Measurements from ENCODE around the gene CACNA1S.

Gene CACNA1S

DNA sequence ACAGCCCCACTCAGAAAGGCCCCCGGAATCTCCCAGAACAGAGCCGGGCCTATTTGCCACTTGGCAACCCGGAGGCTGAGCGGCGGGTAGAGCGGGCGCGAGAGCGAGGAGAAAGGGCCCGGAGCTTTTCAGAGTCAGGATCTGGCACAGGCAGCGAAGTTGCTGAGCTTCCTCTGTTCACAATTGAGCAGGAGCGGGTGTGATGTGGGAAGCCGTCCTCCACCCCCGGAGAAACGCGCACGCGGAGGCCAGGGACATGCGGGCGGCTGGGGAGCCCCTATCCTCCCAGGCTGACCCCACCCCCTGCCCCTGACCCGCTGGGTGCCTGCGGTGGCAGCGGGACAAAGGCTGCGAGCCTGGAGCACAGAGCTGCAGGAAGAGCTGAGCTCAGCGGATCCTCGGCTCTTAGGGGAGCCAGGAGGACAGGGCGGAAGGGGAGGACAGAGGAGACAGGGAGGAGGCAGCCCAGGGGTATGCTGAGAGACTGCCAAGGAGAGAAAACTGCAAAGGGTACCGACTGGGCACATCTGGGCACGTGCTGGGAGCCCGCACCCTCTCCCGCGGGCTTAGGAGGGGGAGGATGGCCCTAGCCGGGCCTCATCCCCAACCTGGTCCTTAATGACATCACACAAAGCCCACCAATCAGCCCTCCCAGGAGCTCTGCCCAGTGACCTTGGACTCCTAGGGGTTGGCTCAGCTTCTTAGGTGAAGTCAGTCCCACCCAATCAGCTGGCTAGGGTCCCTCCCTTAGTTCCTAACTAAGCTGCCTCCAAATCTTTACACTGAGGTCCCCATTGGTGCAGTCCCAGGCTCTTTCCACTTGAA lies 98.0 kb downstream of the CACNA1S start:
- Histone ChIP-seq H2AFZ (ENCODE audit: low read length) (no peak overlapping the region), H3K9me2 (replicated peaks; ENCODE audit: insufficient read depth, low read length) (no peaks in the 10 kb centered on the region), H3K27me3 (replicated peaks; ENCODE audit: insufficient read depth, low read length) (no peaks in the 10 kb centered on the region), H3K4me1 (ENCODE audit: low read length) (peaks cover 15% of the 10 kb centered on the region), H3K4me3 (ENCODE audit: low read length) (no peak overlapping the region), H3K36me3 (replicated peaks; ENCODE audit: insufficient read depth, low read length) (no peaks in the 10 kb centered on the region; the same call in 1 of the 2 replicates), H3K27ac (ENCODE audit: low read length) (no peak overlapping the region), H3K9me3 (replicated peaks; ENCODE audit: insufficient read depth, low read length) (no peaks in the 10 kb centered on the region), H3F3A (ENCODE audit: insufficient read depth, low read length) (peaks cover 2% of the 10 kb centered on the region; the same call in 1 of the 2 replicates), H4K20me1 (ENCODE audit: insufficient read depth, low read length) (peaks cover 4% of the 10 kb centered on the region; the same call in 1 of the 2 replicates), H3K79me2 (ENCODE audit: low read length) (peaks cover 100% of the 10 kb centered on the region), H3K9ac (ENCODE audit: low read length) (no peak overlapping the region), H3K4me2 (ENCODE audit: low read depth, low read length) (no peak overlapping the region)
- no peak for DNase-seq
- no peak for TF ChIP-seq CTCF (IDR thresholded peaks at IDR 0.05; ENCODE audit: low read length)
- no peak for TF ChIP-seq EZH2phosphoT487 (IDR thresholded peaks at IDR 0.05; ENCODE audit: low read length)
- no peak for TF ChIP-seq EZH2 (optimal IDR thresholded peaks at IDR 0.05; ENCODE audit: low read depth, low read length)

- no peak for DNase-seq
- H3F3A ChIP-seq (ENCODE audit: insufficient read depth, low read length) = no peaks in the 10 kb centered on the region
- H3K9me3 ChIP-seq (replicated peaks; ENCODE audit: insufficient read depth, low read length) = no peaks in the 10 kb centered on the region
- H4K20me1 ChIP-seq (ENCODE audit: insufficient read depth, low read length) = peaks cover 4% of the 10 kb centered on the region; the same call in 1 of the 2 replicates
- H3K36me3 ChIP-seq (replicated peaks; ENCODE audit: insufficient read depth, low read length) = no peaks in the 10 kb centered on the region; the same call in 1 of the 2 replicates
- H3K4me3 ChIP-seq (ENCODE audit: low read length) = no peak overlapping the region
- peaks cover 3% of the 10 kb centered on the region for H3K4me1 ChIP-seq (ENCODE audit: low read length)
- no peaks in the 10 kb centered on the region for H3K9me2 ChIP-seq (replicated peaks; ENCODE audit: insufficient read depth, low read length)
- H2AFZ ChIP-seq (ENCODE audit: low read length) = no peak overlapping the region
- no peak overlapping the region for H3K9ac ChIP-seq (ENCODE audit: low read length)
- no peak overlapping the region for H3K4me2 ChIP-seq (ENCODE audit: low read depth, low read length)
- TF ChIP-seq EZH2 (optimal IDR thresholded peaks at IDR 0.05; ENCODE audit: low read depth, low read length) = no peak
- TF ChIP-seq CTCF (IDR thresholded peaks at IDR 0.05; ENCODE audit: low read length) = no peak
- no peak for TF ChIP-seq EZH2phosphoT487 (IDR thresholded peaks at IDR 0.05; ENCODE audit: low read length)
- no peak overlapping the region for H3K27ac ChIP-seq (ENCODE audit: low read length)
- H3K79me2 ChIP-seq (ENCODE audit: low read length) = peaks cover 100% of the 10 kb centered on the region
- no peaks in the 10 kb centered on the region for H3K27me3 ChIP-seq (replicated peaks; ENCODE audit: insufficient read depth, low read length)
Measured at GRCh38 chr1:201013031-201013485, 99.2 kb downstream of the CACNA1S start.

DNA sequence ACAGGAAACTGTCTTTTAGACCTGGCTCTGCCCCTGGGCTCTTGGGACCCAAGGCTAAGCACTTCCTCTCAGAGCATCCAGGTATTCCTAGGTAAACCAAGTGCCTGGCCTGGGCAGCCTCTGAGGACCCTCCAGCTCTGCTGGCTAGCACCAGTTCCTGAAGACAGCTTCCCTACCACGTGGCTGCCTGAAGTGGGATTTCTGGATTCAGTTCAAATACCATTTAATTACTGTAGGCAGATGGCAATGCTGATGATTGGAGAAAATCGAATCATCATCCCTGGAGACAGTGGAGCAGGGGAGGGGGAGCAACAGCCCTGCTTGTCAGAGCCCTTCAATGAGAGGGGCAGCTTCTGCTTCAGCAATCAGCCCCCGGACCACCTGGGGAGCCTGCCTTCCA lies 100.6 kb downstream of the CACNA1S start:
- H3K4me1 ChIP-seq (ENCODE audit: low read length) = no peaks in the 10 kb centered on the region
- H3K9ac ChIP-seq (ENCODE audit: low read length) = no peak overlapping the region
- H2AFZ ChIP-seq (ENCODE audit: low read length) = no peak overlapping the region
- no peak overlapping the region for H3K4me2 ChIP-seq (ENCODE audit: low read depth, low read length)
- no peak for TF ChIP-seq CTCF (IDR thresholded peaks at IDR 0.05; ENCODE audit: low read length)
- no peaks in the 10 kb centered on the region for H3K27me3 ChIP-seq (replicated peaks; ENCODE audit: insufficient read depth, low read length)
- no peaks in the 10 kb centered on the region for H3K9me3 ChIP-seq (replicated peaks; ENCODE audit: insufficient read depth, low read length)
- no peaks in the 10 kb centered on the region; the same call in 1 of the 2 replicates for H3K36me3 ChIP-seq (replicated peaks; ENCODE audit: insufficient read depth, low read length)
- H3F3A ChIP-seq (ENCODE audit: insufficient read depth, low read length) = no peaks in the 10 kb centered on the region
- H3K9me2 ChIP-seq (replicated peaks; ENCODE audit: insufficient read depth, low read length) = no peaks in the 10 kb centered on the region
- no peak overlapping the region for H3K27ac ChIP-seq (ENCODE audit: low read length)
- no peak for DNase-seq
- peaks cover 96% of the 10 kb centered on the region for H3K79me2 ChIP-seq (ENCODE audit: low read length)
- peaks cover 4% of the 10 kb centered on the region; the same call in 1 of the 2 replicates for H4K20me1 ChIP-seq (ENCODE audit: insufficient read depth, low read length)
- H3K4me3 ChIP-seq (ENCODE audit: low read length) = no peak overlapping the region

Measured in MM.1S (cell line).